Activated CD4-positive, alpha-beta memory T cell treated with anti-CD3 and anti-CD28 coated beads, Interleukin-2, amount 10 ng/mL, durations not matched to agents 7 days and 5 days (primary cell): ENCODE results near the gene BID. TPM values are rescaled to one million over a fixed set of nuclear protein-coding genes. Genes with fewer than 3 reads are reported as not detected.

Source experiments
- CTCF ChIA-PET: fragments of 350-600 bp; sonication (Branson Sonifier 250); formaldehyde crosslinking; loops from one replicate; lab custom pipeline; 2021; ENCODE audit warnings: antibody characterized with exemption, inconsistent platforms; lab: Charles Lee
- POLR2A ChIA-PET: fragments of 350-600 bp; sonication (Branson Sonifier 250); formaldehyde crosslinking; loops from one replicate; lab custom pipeline; 2021; ENCODE audit warnings: antibody characterized with exemption; lab: Charles Lee
- DNase-seq: peaks from one replicate; pipeline ENCODE4 v3.0.0-alpha.2; 2020
- H3K27ac Mint-ChIP-seq: one replicate; pipeline ENCODE4 v1.8.0; 2021; ENCODE audit warnings: mild to moderate bottlenecking, mixed read lengths
- H3K27me3 Mint-ChIP-seq: one replicate; pipeline ENCODE4 v1.8.0; 2021; ENCODE audit warnings: mixed read lengths
- H3K36me3 Mint-ChIP-seq: one replicate; pipeline ENCODE4 v1.8.0; 2021; ENCODE audit warnings: low read depth, mixed read lengths
- H3K4me1 Mint-ChIP-seq: one replicate; pipeline ENCODE4 v1.8.0; 2021; ENCODE audit warnings: mixed read lengths
- H3K4me3 Mint-ChIP-seq: one replicate; pipeline ENCODE4 v1.8.0; 2021; ENCODE audit warnings: mild to moderate bottlenecking, mixed read lengths
- H3K9me3 Mint-ChIP-seq: one replicate; pipeline ENCODE4 v1.8.0; 2021; ENCODE audit warnings: mixed read lengths
- total RNA-seq, 2 experiments: library from RNA; stranded (reverse); gene quantifications; one replicate each; pipeline ENCODE4 v1.2.3, GENCODE V29; 2021

Gene BID
- total RNA-seq, 2 experiments from 2014 or later: 21.4 to 25.7 TPM

DNA sequence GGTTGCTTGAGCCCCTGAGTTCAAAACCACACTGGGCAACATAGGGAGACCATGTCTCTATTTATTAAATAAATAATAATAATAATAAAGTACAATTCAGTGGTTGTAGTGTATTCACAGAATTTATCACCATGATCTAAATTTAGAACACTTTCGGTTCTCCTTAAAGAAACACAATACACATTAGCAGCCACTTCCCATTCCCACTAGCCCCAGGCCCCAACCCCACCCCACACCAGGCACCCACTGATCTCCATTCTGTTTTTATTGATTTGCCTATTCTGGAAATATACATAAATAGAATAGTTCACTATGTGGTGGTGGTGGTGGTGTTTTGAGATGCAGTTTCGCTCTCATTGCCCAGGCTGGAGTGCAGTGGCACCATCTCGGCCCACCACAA, 90.0 kb downstream of the BID start:
- no peaks in the 10 kb centered on the region for H3K4me1 Mint-ChIP-seq
- DNase-seq: no peak
- H3K27me3 Mint-ChIP-seq: no peaks in the 10 kb centered on the region
- H3K4me3 Mint-ChIP-seq: no peak overlapping the region
- ChIA-PET CTCF (no interaction called here), POLR2A (no interaction called here)
- no peaks in the 10 kb centered on the region for H3K36me3 Mint-ChIP-seq
- H3K9me3 Mint-ChIP-seq: no peaks in the 10 kb centered on the region
- H3K27ac Mint-ChIP-seq: no peak overlapping the region

Other genes with a start within 250 kb of the BID start
- not detected for gene SLC25A18, start 211.0 kb downstream of the BID start, total RNA-seq
- gene ATP6V1E1, start 145.7 kb downstream of the BID start, total RNA-seq: 100 to 1,000 TPM; 103 TPM
- gene BCL2L13, start 135.7 kb downstream of the BID start, total RNA-seq: 10 to 100 TPM; 29.4 to 30.4 TPM